DLD1 (cell line): ENCODE data around the gene ARRDC2.
"Not testable (repeated sequence)": the region's sequence is repeated elsewhere in the genome, so short reads cannot be mapped to it uniquely, and the experiment has no call there.

Source experiments
- in situ Hi-C: cut with HindIII; loops from 2 replicates; pipeline ENCODE4 v1.10.0; 2017; ENCODE audit warnings: low sequenced_read_pairs

The ARRDC2 gene

DNA sequence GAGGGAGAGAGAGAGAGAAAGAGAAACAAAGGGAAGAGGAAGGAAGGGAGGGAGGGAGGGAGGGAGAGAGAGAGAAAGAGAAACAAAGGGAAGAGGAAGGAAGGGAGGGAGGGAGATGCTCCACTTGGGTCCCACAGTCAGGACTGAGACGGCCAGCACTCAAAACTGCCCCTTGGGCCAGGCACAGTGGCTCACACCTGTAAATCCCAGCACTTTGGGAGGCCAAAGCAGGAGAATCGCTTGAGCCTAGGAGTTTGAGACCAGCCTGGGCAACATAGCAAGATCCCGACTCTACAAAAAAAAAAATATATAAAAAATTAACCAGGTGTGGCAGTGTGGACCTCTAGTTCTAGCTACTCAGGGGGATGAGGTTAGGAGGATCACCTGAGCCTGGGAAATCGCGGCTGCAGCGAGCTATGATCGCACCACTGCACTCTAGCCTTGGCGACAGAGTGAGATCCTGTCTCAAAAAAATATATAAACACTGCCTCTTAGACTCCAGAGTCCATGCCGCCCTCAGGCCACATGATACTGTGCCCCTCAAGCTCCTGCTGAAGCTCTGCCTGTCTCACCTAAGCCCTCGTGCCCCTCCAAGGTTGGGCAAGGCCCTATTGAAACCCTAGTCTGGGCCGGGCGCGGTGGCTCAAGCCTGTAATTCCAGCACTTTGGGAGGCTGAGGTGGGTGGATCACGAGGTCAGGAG lies 8.4 kb downstream of the ARRDC2 start:
- in situ Hi-C loops = no loop called here

DNA sequence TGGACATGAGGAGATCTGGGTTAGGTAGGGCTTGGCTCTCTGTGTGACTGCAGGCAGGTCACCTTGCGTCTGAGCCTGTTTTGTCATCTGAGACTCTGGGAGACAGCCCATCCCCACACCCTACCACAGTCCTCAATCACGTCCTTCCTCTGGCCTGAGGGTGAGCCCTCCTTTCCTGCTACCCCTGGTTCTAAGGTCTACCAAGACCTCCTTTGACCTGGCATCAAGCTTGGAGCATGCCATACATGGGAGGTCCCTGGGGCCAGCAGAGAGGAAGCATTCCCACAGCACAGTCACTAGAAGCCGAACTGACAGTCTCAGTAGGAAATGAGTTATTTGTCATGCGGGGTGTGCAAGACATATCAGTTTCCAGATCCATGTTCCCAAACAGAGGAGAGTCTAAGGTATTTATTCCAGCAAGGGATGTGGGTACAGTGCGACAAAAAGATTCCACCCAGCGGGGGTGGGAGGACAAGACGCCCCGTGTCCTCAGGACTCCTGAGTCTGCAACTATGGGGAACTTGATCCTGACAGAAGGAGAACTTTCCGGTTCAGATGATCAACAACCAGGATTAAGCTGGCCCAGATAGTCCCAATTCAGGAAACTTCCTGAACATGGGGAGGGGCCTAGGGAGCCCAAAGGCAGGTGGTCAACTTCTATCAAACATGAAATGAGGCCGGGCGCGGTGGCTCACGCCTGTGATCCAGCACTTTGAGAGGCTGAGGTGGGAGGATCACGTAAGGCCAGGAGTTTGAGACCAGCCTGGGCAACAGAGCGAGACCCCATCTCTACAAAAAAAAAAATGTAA lies 9.5 kb downstream of the ARRDC2 start:
- in situ Hi-C loops = no loop called here

DNA sequence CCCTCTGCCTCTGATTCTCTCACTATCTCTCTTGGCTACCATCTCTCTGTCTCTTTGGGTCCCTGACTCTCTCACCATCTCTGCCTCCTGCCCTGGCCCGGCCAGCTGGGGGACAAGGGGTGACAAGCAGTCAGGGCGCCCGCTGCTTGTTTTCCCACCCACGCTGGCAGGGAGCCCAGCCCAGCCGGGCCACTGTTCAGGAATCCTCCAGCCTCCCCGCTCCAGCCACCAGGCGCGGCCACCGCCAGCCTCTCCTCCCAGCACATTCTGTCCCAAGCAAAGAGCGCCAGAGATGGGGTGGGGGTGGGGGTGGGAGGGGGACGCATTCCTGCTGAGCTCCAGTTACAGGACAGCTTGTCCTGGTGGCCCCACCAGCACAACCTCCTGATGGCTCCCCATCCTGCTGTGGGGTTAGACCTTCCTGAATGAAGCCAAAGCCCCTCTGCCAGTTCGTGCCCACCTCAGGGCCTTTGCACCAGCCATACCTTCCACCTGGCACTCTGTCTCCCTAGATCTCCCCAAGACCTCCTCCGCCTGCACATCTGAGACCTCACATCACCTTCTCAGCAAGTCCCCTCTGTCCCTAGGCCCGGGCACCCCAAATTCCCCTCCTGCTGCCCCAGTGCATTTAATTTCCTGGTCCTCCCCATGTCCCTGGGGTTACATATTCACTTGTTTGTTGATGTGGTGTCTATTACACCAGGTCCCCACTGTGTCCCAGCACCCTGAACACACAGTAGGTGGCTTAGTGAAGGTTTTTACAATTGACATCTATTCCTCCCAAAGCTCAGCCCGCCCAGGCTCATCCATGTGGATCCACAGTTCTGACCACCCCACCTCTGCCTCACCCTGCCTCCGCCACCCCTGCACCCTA lies 12.5 kb downstream of the ARRDC2 start:
- in situ Hi-C loops = no loop called here

DNA sequence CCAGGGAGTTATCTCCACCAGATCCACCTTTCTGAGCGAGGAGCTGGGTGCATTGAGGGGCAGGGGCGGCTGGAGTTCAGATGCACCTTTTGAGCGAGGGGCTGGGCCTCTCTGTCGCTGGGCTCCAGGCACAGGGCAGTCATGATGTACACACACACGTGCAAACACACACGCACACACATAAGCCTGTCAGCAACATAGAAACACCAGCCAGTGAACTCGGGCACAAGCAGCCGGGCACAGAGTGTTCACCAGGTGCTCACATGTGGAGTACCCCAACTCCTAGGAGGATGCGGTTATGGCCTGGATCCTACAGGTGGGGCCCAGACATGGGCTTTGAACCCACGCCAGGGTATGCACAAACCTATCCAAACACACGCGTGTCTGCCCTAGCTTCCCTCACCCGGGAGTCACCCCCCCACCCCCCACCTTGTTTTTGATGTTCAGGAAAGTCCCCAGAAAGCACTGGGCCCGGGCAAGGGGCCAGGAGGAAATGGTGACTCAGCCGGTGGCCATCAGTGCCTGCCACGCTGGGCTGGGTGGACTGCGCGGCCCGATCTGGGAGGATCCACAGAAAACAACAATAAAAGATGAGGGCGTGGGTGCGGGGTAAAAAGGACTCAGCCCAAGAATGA lies 13.3 kb downstream of the ARRDC2 start:
- in situ Hi-C loops = no loop called here

DNA sequence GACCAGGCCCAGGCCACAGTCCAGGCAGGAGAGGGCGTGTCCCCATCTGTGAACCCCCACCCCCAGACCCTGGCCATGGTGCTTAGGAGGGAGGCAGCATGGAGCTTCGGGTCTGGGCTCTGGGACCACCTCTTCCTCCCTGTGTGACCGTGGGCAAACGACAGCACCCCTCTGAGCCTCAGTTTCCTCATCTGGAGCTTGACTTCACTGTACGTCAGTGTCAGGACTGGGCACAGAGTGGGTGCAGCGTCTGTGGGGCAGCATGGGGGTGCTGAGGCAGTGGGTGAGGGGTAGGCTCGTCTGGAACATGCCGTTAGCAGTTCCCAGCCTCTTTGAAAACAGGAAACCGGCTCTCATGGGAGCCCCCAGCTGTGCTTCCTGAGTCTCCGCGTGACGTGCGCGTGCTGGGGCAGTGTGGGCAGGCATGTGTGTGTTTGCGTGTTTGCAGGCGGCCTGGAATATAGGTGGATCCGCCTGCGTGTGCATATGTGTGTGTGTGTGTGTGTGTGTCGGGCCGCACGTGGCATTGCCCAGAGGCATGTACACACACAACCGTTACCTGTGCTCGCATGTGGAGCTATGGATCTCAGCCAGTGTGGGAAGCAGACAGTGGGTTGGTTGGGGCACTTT lies 15.8 kb downstream of the ARRDC2 start:
- in situ Hi-C loops = no loop called here

DNA sequence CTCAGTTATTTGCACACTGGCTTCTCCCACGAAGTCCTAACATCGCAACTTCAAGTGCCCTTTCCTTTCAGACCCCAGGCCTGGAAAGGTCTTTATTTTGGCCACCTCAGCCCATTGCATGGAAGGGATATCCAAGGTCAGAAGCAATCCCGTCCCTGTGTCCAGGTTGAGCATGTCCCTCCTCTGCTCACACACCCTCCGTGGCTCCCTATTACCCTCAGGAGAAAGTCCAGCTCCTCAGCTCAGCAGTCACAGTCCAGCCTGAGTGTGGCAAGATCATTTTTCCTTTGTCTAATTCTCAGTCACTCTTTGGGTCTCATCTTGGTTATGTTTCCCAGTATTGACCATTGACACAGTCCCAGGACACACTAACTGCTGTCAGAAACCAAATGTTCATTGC lies 19.2 kb downstream of the ARRDC2 start:
- in situ Hi-C loops = no loop called here

DNA sequence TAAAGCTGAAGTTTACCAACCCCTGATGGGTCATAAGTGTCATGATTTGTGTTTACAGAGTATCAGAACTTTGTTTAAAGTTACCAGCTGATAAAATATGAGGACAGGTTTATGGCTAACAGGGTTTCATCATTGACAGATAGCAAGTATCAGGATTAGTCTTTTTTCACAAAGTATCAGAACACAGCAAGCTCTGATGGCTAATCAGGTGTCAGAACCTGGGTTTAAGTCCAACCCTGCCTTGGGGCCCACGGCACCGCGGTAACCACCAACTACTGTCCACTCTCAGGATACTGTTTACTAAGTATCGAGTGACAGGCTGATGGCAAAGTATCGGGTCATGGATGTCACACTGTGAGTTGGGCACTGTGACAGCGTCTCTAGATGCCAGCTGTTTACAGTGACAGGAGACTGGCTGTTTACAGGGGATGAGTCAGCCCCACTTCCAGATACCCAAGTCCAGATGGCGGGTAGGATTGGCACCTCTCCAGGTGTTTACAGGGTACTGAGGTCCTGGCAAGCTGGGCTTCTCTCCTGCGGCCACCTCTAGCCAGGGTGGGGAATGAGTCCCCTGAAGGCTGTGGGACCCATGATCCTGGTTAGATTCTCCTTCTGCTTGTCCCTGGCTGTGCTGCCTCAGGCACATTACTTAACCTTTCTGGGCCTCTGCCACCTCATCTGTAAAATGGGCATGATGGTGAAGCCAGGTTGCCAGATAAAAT lies 21.8 kb downstream of the ARRDC2 start:
- in situ Hi-C loops = no loop called here

DNA sequence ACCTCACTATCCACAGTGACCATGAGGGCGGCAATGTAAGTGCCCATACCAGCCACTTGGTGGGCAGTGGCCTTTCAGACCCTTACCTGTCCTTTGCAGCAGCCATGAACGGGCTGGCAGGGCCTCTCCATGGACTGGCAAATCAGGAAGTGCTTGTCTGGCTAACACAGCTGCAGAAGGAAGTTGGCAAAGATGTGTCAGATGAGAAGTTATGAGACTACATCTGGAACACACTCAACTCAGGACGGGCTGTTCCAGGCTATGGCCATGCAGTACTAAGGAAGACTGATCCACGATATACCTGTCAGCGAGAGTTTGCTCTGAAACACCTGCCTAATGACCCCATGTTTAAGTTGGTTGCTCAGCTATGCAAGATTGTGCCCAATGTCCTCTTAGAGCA lies 23.4 kb downstream of the ARRDC2 start:
- in situ Hi-C loops = not testable (repeated sequence)

DNA sequence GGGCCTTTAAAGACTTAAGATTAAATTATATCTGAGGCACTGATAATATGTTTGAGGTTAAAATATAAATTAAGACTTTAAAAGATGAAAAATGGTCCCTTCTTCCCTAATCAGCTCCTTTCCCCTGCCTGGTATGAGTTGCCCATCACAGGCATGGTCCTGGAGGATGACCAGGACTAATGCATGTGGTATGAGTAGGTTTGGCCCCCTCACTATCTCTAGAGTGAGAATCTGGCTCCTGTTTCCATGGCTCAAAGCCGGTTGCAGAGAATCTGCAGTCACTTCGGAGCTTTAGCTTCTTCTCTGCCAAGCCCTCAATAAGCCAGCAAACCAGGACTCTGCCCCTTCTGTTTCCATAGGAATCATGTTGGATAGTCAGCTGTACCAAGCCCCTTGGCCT lies 24.1 kb downstream of the ARRDC2 start:
- in situ Hi-C loops = not testable (repeated sequence)

DNA sequence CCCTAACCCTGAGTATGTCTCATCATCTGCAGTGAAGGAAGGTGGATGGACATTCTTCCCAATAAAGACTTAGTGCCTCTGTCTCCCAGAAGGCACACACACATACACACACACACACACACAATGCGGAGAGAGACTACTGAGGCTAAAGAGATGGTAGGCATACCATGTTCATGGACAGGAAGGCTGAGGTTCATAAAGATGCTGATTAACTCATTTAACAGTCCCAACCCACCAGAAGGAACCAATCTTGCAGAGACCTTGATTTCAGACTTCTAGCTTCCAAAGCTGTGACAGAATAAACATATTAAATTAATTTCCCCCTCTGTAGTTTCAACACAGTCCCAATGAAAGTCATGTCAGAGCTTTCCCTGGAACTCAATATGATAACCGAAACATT lies 33.1 kb downstream of the ARRDC2 start:
- in situ Hi-C loops = no loop called here

DNA sequence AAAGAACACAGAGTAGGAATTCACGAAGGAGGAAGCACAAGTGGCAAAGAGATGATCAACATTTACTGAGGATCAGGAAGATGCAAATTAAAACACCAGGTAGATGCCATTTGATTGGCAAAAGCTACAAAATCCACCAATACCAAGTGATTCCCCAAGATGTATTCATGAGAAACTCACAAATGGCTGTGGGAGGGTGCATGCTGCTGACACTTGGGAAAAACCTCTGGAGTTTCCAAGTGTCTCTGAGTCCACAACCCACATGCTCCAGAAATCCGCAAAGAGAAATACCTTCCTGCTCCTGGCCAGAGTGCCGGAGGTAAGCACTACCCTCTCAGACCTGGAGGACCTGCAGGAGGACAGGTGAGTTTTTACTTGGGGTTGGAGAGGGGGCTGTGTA lies 35.7 kb downstream of the ARRDC2 start:
- in situ Hi-C loops = no loop called here

DNA sequence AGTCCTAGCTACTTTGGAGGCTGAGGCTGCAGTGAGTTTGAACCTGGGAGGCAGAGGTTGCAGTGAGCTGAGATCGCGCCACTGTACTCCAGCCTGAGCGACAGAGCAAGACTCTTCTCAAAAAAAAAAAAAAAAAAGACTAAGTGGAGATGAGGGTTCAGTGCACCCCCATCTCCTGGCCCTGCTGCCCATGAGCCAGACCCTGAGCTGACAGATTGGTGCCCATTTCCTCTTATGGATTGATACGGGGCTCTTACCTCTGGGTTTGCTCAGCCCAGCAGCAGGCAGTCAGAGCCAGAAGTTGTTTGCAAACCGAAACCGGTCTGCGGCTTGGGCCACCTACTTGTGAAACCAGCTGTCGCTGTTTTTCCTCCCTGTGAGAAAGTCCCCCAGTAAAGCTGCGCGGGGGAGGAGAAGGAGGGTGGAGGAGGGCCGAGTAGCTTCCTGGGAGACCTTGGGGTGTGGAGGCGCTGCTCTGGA lies 36.9 kb downstream of the ARRDC2 start:
- in situ Hi-C loops = no loop called here

DNA sequence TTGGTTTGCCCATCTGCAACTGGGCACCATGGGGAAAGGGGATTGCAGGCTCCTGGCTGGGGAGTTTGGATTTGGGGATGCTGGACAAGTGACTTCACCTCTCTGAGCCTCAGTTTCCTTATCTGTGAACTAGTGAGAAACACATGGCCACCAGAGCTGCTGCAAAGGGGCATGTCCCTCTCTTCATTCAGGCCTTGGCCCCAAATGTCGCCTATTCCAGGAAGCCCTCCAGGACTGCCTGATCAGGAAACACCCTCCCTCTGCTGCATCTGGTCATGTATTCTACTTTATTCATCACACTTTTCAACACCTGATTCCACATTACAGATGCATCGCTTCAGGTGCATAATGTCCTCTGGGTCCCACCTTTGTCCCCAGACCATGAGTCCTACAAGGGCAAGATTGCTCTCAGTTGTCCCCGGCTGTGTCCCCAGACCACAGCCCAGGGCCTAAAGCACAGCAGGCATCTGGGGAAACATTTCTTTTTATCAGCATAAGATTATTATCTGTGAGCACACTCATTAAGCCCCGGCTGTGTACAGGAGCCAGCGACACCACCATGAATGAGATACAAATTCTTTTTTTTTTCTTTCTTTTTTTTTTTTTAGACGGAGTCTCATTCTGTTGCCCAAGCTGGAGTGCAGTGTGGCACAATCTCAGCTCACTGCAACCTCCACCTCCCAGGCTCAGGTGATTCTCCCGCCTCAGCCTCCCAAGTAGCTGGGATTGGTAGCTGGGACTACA lies 37.5 kb downstream of the ARRDC2 start:
- in situ Hi-C loops = no loop called here

DNA sequence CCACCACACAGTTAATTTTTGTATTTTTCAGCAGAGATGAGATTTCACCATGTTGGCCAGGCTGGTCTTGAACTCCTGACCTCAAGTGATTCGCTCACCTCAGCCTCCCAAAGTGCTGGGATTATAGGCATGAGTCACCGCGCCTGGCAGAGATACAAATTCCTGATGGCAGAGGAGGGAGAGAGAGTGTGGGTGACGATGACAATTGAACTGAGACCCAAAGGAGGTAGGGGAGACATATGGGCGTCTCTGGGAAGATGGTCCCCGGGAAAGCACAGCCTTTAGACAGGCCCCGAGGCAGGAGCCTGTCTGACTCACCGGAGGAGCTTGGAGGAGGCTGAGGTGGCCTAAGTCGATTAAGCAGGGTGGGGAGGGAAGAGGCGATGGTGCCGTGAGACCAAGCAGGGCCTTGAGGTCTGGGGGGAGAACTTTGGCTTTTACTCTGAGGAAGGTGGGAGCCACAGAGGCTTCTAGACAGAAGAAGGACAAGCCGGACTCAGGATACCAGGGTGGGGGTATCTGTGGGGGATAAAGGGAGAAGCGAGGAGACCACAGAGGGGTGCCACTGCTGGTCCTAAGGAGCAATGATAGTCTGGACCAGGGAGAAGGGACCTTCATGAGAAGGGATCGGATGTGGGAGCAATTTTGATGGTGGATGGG lies 38.2 kb downstream of the ARRDC2 start:
- in situ Hi-C loops = no loop called here

DNA sequence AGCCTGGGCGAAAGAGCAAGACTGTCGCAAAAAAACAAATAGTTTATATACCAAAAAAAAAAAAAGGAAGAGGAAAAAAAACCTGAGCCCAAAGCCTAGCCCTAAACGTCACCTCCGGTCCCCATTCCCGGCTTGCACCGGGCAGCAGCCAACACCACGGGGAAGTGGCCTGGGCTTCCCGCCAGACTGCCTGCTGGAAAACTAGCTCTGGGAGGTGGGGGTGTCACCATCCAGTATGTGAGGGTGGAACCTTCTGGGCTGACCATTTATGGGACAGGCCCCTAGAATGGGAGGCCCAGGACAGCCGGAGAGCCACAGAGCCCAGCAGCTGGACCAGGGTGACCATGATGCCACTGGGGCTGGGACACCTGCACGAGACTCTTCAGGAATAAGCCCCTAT lies 41.4 kb downstream of the ARRDC2 start:
- in situ Hi-C loops = no loop called here

DNA sequence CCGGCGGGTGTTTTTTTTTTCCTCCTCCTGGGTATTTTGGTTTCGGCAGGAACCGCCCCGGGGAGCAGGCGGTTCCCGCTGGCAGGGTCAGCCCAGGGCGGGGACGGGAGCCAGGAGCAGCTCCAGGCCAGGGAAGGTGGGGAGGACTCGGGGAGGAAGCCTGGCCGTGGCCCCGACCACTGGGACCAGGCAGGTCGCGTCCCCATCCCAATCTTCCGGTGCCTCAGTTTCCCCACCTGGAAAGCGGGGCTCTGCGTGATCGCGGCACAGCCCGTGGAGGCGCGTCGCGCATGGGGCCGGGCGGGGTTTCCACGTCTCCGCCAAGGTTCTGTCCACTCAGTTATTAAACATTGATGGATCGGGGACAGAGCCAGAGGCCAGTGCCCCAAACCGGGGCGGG lies 43.9 kb downstream of the ARRDC2 start:
- in situ Hi-C loops = no loop called here

DNA sequence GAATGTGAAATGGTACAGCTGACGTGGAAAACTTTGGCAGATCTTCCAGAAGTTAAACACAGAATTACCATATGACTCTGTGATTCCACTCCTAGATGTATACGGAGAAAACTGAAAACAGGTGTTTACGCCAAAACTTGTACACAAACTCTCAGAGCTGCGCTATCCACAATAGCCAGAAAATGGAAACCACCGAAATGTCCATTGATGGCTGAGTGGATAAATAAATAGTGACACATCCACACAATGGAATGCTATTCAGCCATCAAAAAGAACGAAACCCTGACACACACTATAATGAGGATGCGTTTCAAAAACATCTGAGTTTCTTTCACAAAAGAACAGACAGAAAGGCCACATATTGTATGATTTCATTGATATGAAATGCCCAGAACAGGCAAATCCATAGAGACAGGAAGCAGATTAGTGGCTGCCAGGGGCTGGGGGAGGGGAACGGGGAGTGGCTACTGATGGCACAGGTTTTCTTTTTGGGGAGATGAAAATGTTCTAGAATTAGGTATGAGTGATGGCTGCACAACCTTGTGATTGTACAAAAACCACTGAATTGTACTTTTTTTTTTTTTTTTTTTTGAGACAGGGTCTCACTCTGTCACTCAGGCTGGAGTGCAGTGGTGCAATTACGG lies 45.7 kb downstream of the ARRDC2 start:
- in situ Hi-C loops = no loop called here

DNA sequence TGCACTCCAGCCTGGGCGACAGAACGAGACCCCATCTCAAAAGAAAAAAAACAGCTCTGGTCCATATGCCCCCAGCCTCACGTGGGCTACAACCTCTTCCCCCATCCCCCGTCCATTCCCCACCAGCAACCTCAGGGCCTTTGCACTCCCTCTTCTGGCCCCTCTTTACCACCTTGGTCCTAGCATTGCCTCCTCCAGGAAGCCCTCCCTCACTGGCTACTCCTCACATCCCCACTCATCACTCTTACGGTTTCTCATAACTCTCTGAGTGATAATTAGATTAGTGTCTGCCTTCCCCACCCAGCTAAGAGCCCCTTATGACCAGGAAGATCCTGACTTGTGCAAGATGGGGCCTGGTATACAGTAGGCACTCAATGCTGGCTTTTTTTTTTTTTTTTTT lies 48.0 kb downstream of the ARRDC2 start:
- in situ Hi-C loops = no loop called here
